Karpas-422 (cell line): Measurements from ENCODE around the gene KCNIP4. TPM values are rescaled to one million over a fixed set of nuclear protein-coding genes. Genes with fewer than 3 reads are reported as not detected.

Experiments used
- DNase-seq: peaks from one replicate; pipeline ENCODE4 v3.0.0-alpha.2; 2015
- H2AFZ ChIP-seq: fragments of 200-600 bp; sonication (generic); 2 replicates; pipeline ENCODE4 v1.6.1; 2014; ENCODE audit warnings: antibody characterized with exemption, low read length, mixed read lengths
- H3K27ac ChIP-seq: fragments of 200-600 bp; sonication (generic); 2 replicates; pipeline ENCODE4 v1.5.1; 2014; ENCODE audit warnings: mild to moderate bottlenecking, low read length, moderate library complexity
- H3K27me3 ChIP-seq: fragments of 200-600 bp; sonication (generic); 2 replicates; pipeline ENCODE4 v1.6.1; 2014; ENCODE audit warnings: low read length, mixed read lengths
- H3K36me3 ChIP-seq: fragments of 200-600 bp; sonication (generic); 2 replicates; pipeline ENCODE4 v1.6.1; 2014; ENCODE audit warnings: low read length, mixed read lengths; ENCODE audit not compliant: insufficient read depth
- H3K4me1 ChIP-seq: fragments of 200-600 bp; sonication (generic); 2 replicates; pipeline ENCODE4 v1.6.1; 2014; ENCODE audit warnings: mild to moderate bottlenecking, low read length, mixed read lengths
- H3K4me2 ChIP-seq: fragments of 200-600 bp; sonication (generic); 2 replicates; pipeline ENCODE4 v1.6.1; 2014; ENCODE audit warnings: low read length, low read depth, mild to moderate bottlenecking; ENCODE audit not compliant: poor library complexity, severe bottlenecking
- H3K4me3 ChIP-seq: fragments of 200-600 bp; sonication (generic); 2 replicates; pipeline ENCODE4 v1.5.1; 2014; ENCODE audit warnings: mild to moderate bottlenecking, antibody characterized with exemption, low read length, mixed read lengths
- H3K79me2 ChIP-seq: fragments of 200-600 bp; sonication (generic); 2 replicates; pipeline ENCODE4 v1.6.1; 2014; ENCODE audit warnings: mild to moderate bottlenecking, low read length, mixed read lengths
- H3K9ac ChIP-seq: fragments of 200-600 bp; sonication (generic); 2 replicates; pipeline ENCODE4 v1.6.0; 2014; ENCODE audit warnings: low read length
- H3K9me2 ChIP-seq: fragments of 200-600 bp; sonication (generic), shearing (Covaris generic); replicated peaks from 2 replicates; pipeline ENCODE4 v1.6.0; 2014; ENCODE audit warnings: mild to moderate bottlenecking, low read length, moderate library complexity; ENCODE audit not compliant: insufficient read depth
- H3K9me3 ChIP-seq: fragments of 300-700, 200-600 bp; sonication (generic); 2 replicates; pipeline ENCODE4 v1.6.1; 2014; ENCODE audit warnings: low read length, mixed read lengths
- H4K20me1 ChIP-seq: fragments of 200-600 bp; sonication (generic); 2 replicates; pipeline ENCODE4 v1.6.1; 2014; ENCODE audit warnings: mild to moderate bottlenecking, antibody characterized with exemption, low read length, low read depth; ENCODE audit not compliant: insufficient read depth
- total RNA-seq: library from RNA; depleted of rRNA; stranded (reverse); fragments of >200 nt; shearing (Covaris generic); gene quantifications from 2 replicates; pipeline ENCODE4 v1.2.3, GENCODE V29; 2014; ENCODE audit warnings: low replicate concordance

KCNIP4 gene
- total RNA-seq, 1 experiment from 2014 or later: not detected

- DNase-seq: no peak
- H2AFZ ChIP-seq: no peak overlapping the region
- H3K4me3 ChIP-seq: no peak overlapping the region
- H3K4me1 ChIP-seq: no peaks in the 10 kb centered on the region
- no peaks in the 10 kb centered on the region for H3K79me2 ChIP-seq
- no peak overlapping the region for H3K9ac ChIP-seq
- H3K9me3 ChIP-seq: peaks cover 17% of the 10 kb centered on the region
- no peaks in the 10 kb centered on the region for H3K27me3 ChIP-seq
- no peak overlapping the region for H3K27ac ChIP-seq
- H3K36me3 ChIP-seq: no peaks in the 10 kb centered on the region
- H4K20me1 ChIP-seq: no peaks in the 10 kb centered on the region
- H3K9me2 ChIP-seq: no peaks in the 10 kb centered on the region
- H3K4me2 ChIP-seq: no peak overlapping the region
These were observed 50.5 kb downstream of the KCNIP4 start for GRCh38 chr4:21898101-21898500.

- H3K79me2 ChIP-seq: no peaks in the 10 kb centered on the region
- H3K4me3 ChIP-seq: no peak overlapping the region
- no peaks in the 10 kb centered on the region for H3K27me3 ChIP-seq
- no peak overlapping the region for H3K9ac ChIP-seq
- no peaks in the 10 kb centered on the region for H3K9me2 ChIP-seq
- no peak overlapping the region for H2AFZ ChIP-seq
- H3K9me3 ChIP-seq: peaks cover 17% of the 10 kb centered on the region
- H3K4me1 ChIP-seq: no peaks in the 10 kb centered on the region
- DNase-seq: no peak
- no peaks in the 10 kb centered on the region for H4K20me1 ChIP-seq
- no peak overlapping the region for H3K4me2 ChIP-seq
- H3K36me3 ChIP-seq: no peaks in the 10 kb centered on the region
- H3K27ac ChIP-seq: no peak overlapping the region
These were observed 51.8 kb downstream of the KCNIP4 start for GRCh38 chr4:21896767-21897166.

- no peaks in the 10 kb centered on the region for H3K79me2 ChIP-seq
- H2AFZ ChIP-seq: no peak overlapping the region
- H3K36me3 ChIP-seq: no peaks in the 10 kb centered on the region
- no peak overlapping the region for H3K4me2 ChIP-seq
- no peak overlapping the region for H3K4me3 ChIP-seq
- no peaks in the 10 kb centered on the region for H4K20me1 ChIP-seq
- peaks cover 22% of the 10 kb centered on the region for H3K9me3 ChIP-seq
- H3K4me1 ChIP-seq: no peaks in the 10 kb centered on the region
- H3K9ac ChIP-seq: no peak overlapping the region
- no peaks in the 10 kb centered on the region for H3K27me3 ChIP-seq
- no peak overlapping the region for H3K27ac ChIP-seq
- no peaks in the 10 kb centered on the region for H3K9me2 ChIP-seq
- DNase-seq: no peak
These were observed 55.4 kb downstream of the KCNIP4 start for GRCh38 chr4:21893136-21893535.

- H2AFZ ChIP-seq: no peak overlapping the region
- H3K27ac ChIP-seq: no peak overlapping the region
- H3K4me1 ChIP-seq: no peaks in the 10 kb centered on the region
- no peak overlapping the region for H3K4me3 ChIP-seq
- no peaks in the 10 kb centered on the region for H3K36me3 ChIP-seq
- H3K27me3 ChIP-seq: no peaks in the 10 kb centered on the region
- no peak overlapping the region for H3K9ac ChIP-seq
- peaks cover 18% of the 10 kb centered on the region for H3K9me3 ChIP-seq
- no peaks in the 10 kb centered on the region for H3K9me2 ChIP-seq
- H4K20me1 ChIP-seq: no peaks in the 10 kb centered on the region
- no peak overlapping the region for H3K4me2 ChIP-seq
- no peaks in the 10 kb centered on the region for H3K79me2 ChIP-seq
- no peak for DNase-seq
These were observed 58.3 kb downstream of the KCNIP4 start for GRCh38 chr4:21890231-21890630.

GRCh38 chr4:21888195-21888976 is 60.2 kb downstream of the KCNIP4 start:
- H3K27me3 ChIP-seq: no peaks in the 10 kb centered on the region
- no peak overlapping the region for H2AFZ ChIP-seq
- H3K9ac ChIP-seq: no peak overlapping the region
- no peak overlapping the region for H3K27ac ChIP-seq
- H3K9me3 ChIP-seq: peaks cover 18% of the 10 kb centered on the region
- H3K4me3 ChIP-seq: no peak overlapping the region
- H3K36me3 ChIP-seq: no peaks in the 10 kb centered on the region
- no peak overlapping the region for H3K4me2 ChIP-seq
- DNase-seq: no peak
- no peaks in the 10 kb centered on the region for H3K79me2 ChIP-seq
- H3K9me2 ChIP-seq: no peaks in the 10 kb centered on the region
- H3K4me1 ChIP-seq: no peaks in the 10 kb centered on the region
- H4K20me1 ChIP-seq: no peaks in the 10 kb centered on the region

GRCh38 chr4:21887481-21887880 is 61.1 kb downstream of the KCNIP4 start:
- no peaks in the 10 kb centered on the region for H3K4me1 ChIP-seq
- H3K4me3 ChIP-seq: no peak overlapping the region
- no peak for DNase-seq
- no peaks in the 10 kb centered on the region for H3K36me3 ChIP-seq
- H4K20me1 ChIP-seq: no peaks in the 10 kb centered on the region
- no peak overlapping the region for H3K9ac ChIP-seq
- H3K79me2 ChIP-seq: no peaks in the 10 kb centered on the region
- H3K27me3 ChIP-seq: no peaks in the 10 kb centered on the region
- H3K9me2 ChIP-seq: no peaks in the 10 kb centered on the region
- H3K27ac ChIP-seq: no peak overlapping the region
- H2AFZ ChIP-seq: no peak overlapping the region
- peaks cover 18% of the 10 kb centered on the region for H3K9me3 ChIP-seq
- H3K4me2 ChIP-seq: no peak overlapping the region

- Histone ChIP-seq H3K27ac (no peak overlapping the region), H2AFZ (no peak overlapping the region), H3K9me2 (no peaks in the 10 kb centered on the region), H3K4me1 (no peaks in the 10 kb centered on the region), H3K79me2 (no peaks in the 10 kb centered on the region), H3K4me2 (no peak overlapping the region), H3K4me3 (no peak overlapping the region), H4K20me1 (no peaks in the 10 kb centered on the region), H3K27me3 (no peaks in the 10 kb centered on the region), H3K36me3 (no peaks in the 10 kb centered on the region), H3K9ac (no peak overlapping the region), H3K9me3 (peaks cover 20% of the 10 kb centered on the region)
- DNase-seq: no peak
These were observed 62.8 kb downstream of the KCNIP4 start for GRCh38 chr4:21885770-21886169.

GRCh38 chr4:21885241-21885640 is 63.3 kb downstream of the KCNIP4 start:
- H3K9me3 ChIP-seq: peaks cover 20% of the 10 kb centered on the region
- H4K20me1 ChIP-seq: no peaks in the 10 kb centered on the region
- H3K9ac ChIP-seq: no peak overlapping the region
- H3K27ac ChIP-seq: no peak overlapping the region
- H3K9me2 ChIP-seq: no peaks in the 10 kb centered on the region
- H2AFZ ChIP-seq: no peak overlapping the region
- no peak overlapping the region for H3K4me2 ChIP-seq
- no peaks in the 10 kb centered on the region for H3K27me3 ChIP-seq
- no peaks in the 10 kb centered on the region for H3K36me3 ChIP-seq
- no peak for DNase-seq
- no peak overlapping the region for H3K4me3 ChIP-seq
- H3K79me2 ChIP-seq: no peaks in the 10 kb centered on the region
- H3K4me1 ChIP-seq: no peaks in the 10 kb centered on the region
